Spleen (tissue), 11 donors: ENCODE results near the gene PLEKHN1. TPM values are rescaled to one million over a fixed set of nuclear protein-coding genes. Genes with fewer than 3 reads are reported as not detected.

Experiments used
- DNase-seq: peaks from one replicate; pipeline ENCODE4 v3.0.0-alpha.2; 2020
- H3K27ac ChIP-seq, 8 donors: fragments of 200-600 bp; sonication (generic) in 7 of 8; 1 replicate in 4 of 8; 2 replicates in 4 of 8; pipeline versions ENCODE4 v1.5.0 to v1.8.0; 2016 to 2021; ENCODE audit warnings: inconsistent platforms in 4 of 8, mild to moderate bottlenecking in 4 of 8, moderate library complexity in 1 of 8
- H3K27me3 ChIP-seq, 7 donors: fragments of 200-600 bp; sonication (generic) in 6 of 7; replicated peaks in 1 of 7; 1 replicate in 4 of 7; 2 replicates in 3 of 7; pipeline versions ENCODE4 v1.5.0 to v1.8.0; 2016 to 2021; ENCODE audit warnings: inconsistent platforms in 3 of 7, mild to moderate bottlenecking in 1 of 7
- H3K36me3 ChIP-seq, 6 donors: fragments of 200-600 bp; sonication (generic) in 5 of 6; 1 replicate in 4 of 6; 2 replicates in 2 of 6; pipeline versions ENCODE4 v1.5.0 to v1.8.0; 2016 to 2021; ENCODE audit warnings: inconsistent platforms in 2 of 6
- H3K4me1 ChIP-seq, 6 donors: fragments of 200-600 bp; sonication (generic) in 5 of 6; 1 replicate in 3 of 6; 2 replicates in 3 of 6; pipeline versions ENCODE4 v1.5.0 to v1.8.0; 2016 to 2021; ENCODE audit warnings: inconsistent platforms in 3 of 6
- H3K4me3 ChIP-seq, 8 donors: fragments of 200-600 bp; sonication (generic) in 7 of 8; 1 replicate in 4 of 8; 2 replicates in 4 of 8; pipeline versions ENCODE4 v1.5.0 to v1.8.0; 2016 to 2021; ENCODE audit warnings: inconsistent platforms in 4 of 8, mild to moderate bottlenecking in 4 of 8, moderate library complexity in 2 of 8
- H3K9me3 ChIP-seq, 8 donors: fragments of 200-600 bp; sonication (generic) in 7 of 8; 1 replicate in 4 of 8; 2 replicates in 4 of 8; pipeline versions ENCODE4 v1.5.0 to v1.8.0; 2016 to 2021; ENCODE audit warnings: inconsistent platforms in 4 of 8
- CTCF ChIP-seq, 11 experiments: fragments of 200-600 bp in 7 of 11; fragments of 450-650 bp in 4 of 11; sonication (generic) in 4 of 11; IDR thresholded peaks in 8 of 11; conservative IDR thresholded peaks in 3 of 11; 1 replicate in 7 of 11; 2 replicates in 4 of 11; pipeline versions ENCODE4 v1.4.0 to v1.8.0; 2016 to 2021; ENCODE audit warnings: antibody characterized with exemption in 11 of 11, inconsistent platforms in 4 of 11, mild to moderate bottlenecking in 1 of 11
- POLR2A ChIP-seq, 3 donors: fragments of 450-650 bp; IDR thresholded peaks; one replicate each; pipeline ENCODE4 v1.5.1; 2017; ENCODE audit warnings: antibody characterized with exemption in 3 of 3, mild to moderate bottlenecking in 1 of 3
- POLR2AphosphoS5 ChIP-seq, 3 donors: sonication (generic); formaldehyde crosslinking; IDR thresholded peaks; one replicate each; pipeline ENCODE4 v1.5.1; 2017; ENCODE audit warnings: antibody characterized with exemption in 3 of 3
- WGBS, 5 donors: extraction: QIAGEN DNeasy Blood & Tissue Kit in 3 of 5; methylation state at CpG; one replicate each; pipeline versions ENCODE4 v1.1.5 to v1.1.7; 2013 to 2018; 5-methylcytosine and 5-hydroxymethylcytosine counted together
- intact Hi-C: fragments of 100-400 bp; cut with DNase I; formaldehyde crosslinking; loops from one replicate; pipeline ENCODE4 v1.15.0; 2023; ENCODE audit warnings: low total_unique reads
- polyA plus RNA-seq, 3 donors: library from polyadenylated mRNA; stranded (reverse); fragments of 200-250 nt; gene quantifications; one replicate each; pipeline ENCODE4 v1.2.1, GENCODE V29; 2013
- total RNA-seq, 7 donors: library from RNA; depleted of rRNA in 3 of 7; stranded (reverse); fragments of >200 nt in 3 of 7; fragmentation: NEBNext Ultra II Directional in 4 of 7; extraction: Animal tissue kit (Norgen Biotek cat#: 25700) in 4 of 7; gene quantifications; one replicate each; pipeline versions ENCODE4 v1.1.0 to v1.2.1, GENCODE V29; 2016 to 2021
- donor health status: healthy with polysubstance abuse.
- donor health status: DM: no; HTN: no; CAD: no; lungs with moderate emphysema.
- donor health status: DM: no; HTN: no; CAD: no.
- donor health status: Bipolar disorder and iron deficiency.
- donor health status: healthy.
- donor health status: DM: no; HTN: no; CAD: no.
- donor health status: DM: yes; HTN: yes; CAD: no.

The PLEKHN1 gene
- total and polyA plus RNA-seq, 10 donors: 0.17 to 2.2 (median 0.95) TPM

GRCh38 chr1:931380-932172, 34.7 kb upstream of the PLEKHN1 start:
- intact Hi-C loops: no loop called here
- peaks cover 0 to 43% (median 21%) of the 10 kb centered on the region in 6 donors for H3K4me1 ChIP-seq
- H3K4me3 ChIP-seq: no peak overlapping the region
- WGBS, 5 donors: 30 to 52% (median 44%) methylated on average over 15 of the region's 15 CpGs
- no peak for TF ChIP-seq CTCF (IDR thresholded peaks at IDR 0.05 in 8 of 11, conservative IDR thresholded peaks at IDR 0.05 in 3 of 11)
- no peak for TF ChIP-seq POLR2AphosphoS5 (IDR thresholded peaks at IDR 0.05)
- TF ChIP-seq POLR2A (IDR thresholded peaks at IDR 0.05): no peak
- no peaks in the 10 kb centered on the region for H3K36me3 ChIP-seq
- no peaks in the 10 kb centered on the region for H3K9me3 ChIP-seq
- H3K27ac ChIP-seq: no peak overlapping the region
- no peak for DNase-seq
- H3K27me3 ChIP-seq: peaks cover 0 to 92% (median 35%) of the 10 kb centered on the region in 7 donors

GRCh38 chr1:932173-932510, 34.1 kb upstream of the PLEKHN1 start:
- Histone ChIP-seq H3K27me3 (peaks cover 0 to 92% (median 34%) of the 10 kb centered on the region in 7 donors), H3K27ac (no peak overlapping the region), H3K9me3 (no peaks in the 10 kb centered on the region), H3K36me3 (no peaks in the 10 kb centered on the region), H3K4me3 (no peak overlapping the region), H3K4me1 (peaks cover 0 to 49% (median 21%) of the 10 kb centered on the region in 6 donors)
- no peak for TF ChIP-seq CTCF (IDR thresholded peaks at IDR 0.05 in 8 of 11, conservative IDR thresholded peaks at IDR 0.05 in 3 of 11)
- TF ChIP-seq POLR2A (IDR thresholded peaks at IDR 0.05): no peak
- TF ChIP-seq POLR2AphosphoS5 (IDR thresholded peaks at IDR 0.05): no peak
- DNase-seq: no peak
- intact Hi-C loops: no loop called here
- 67 to 82% (median 77%) methylated on average over 14 to 16 of the region's 16 CpGs for WGBS, 5 donors

- Histone ChIP-seq H3K4me3 (no peak overlapping the region), H3K9me3 (no peaks in the 10 kb centered on the region), H3K27ac (no peak overlapping the region), H3K27me3 (peaks cover 0 to 92% (median 34%) of the 10 kb centered on the region in 7 donors), H3K4me1 (peaks cover 0 to 49% (median 21%) of the 10 kb centered on the region in 6 donors), H3K36me3 (no peaks in the 10 kb centered on the region)
- WGBS, 5 donors: 75 to 90% (median 79%) methylated on average over 22 to 25 of the region's 25 CpGs
- intact Hi-C loops: no loop called here
- no peak for DNase-seq
- TF ChIP-seq POLR2AphosphoS5 (IDR thresholded peaks at IDR 0.05) (no peak), CTCF (IDR thresholded peaks at IDR 0.05 in 8 of 11, conservative IDR thresholded peaks at IDR 0.05 in 3 of 11) (no peak), POLR2A (IDR thresholded peaks at IDR 0.05) (no peak)
These were observed 33.3 kb upstream of the PLEKHN1 start for GRCh38 chr1:932776-933602.

- TF ChIP-seq POLR2AphosphoS5 (IDR thresholded peaks at IDR 0.05) (no peak), POLR2A (IDR thresholded peaks at IDR 0.05) (no peak), CTCF (IDR thresholded peaks at IDR 0.05 in 8 of 11, conservative IDR thresholded peaks at IDR 0.05 in 3 of 11) (no peak)
- H3K27ac ChIP-seq: no peak overlapping the region
- peaks cover 0 to 49% (median 24%) of the 10 kb centered on the region in 6 donors for H3K4me1 ChIP-seq
- H3K4me3 ChIP-seq: no peak overlapping the region
- intact Hi-C loops: no loop called here
- DNase-seq: no peak
- H3K27me3 ChIP-seq: peaks cover 0 to 92% (median 36%) of the 10 kb centered on the region in 7 donors
- H3K9me3 ChIP-seq: no peaks in the 10 kb centered on the region
- H3K36me3 ChIP-seq: no peaks in the 10 kb centered on the region
- WGBS, 5 donors: 36 to 62% (median 53%) methylated on average over 5 to 10 of the region's 10 CpGs
These were observed 32.7 kb upstream of the PLEKHN1 start for GRCh38 chr1:933603-933940.
